GM19351 (cell line): ENCODE measurements around the gene BMP4.
"Not testable (repeated sequence)": the region's sequence is repeated elsewhere in the genome, so short reads cannot be mapped to it uniquely, and the experiment has no call there.

Source experiments
- ATAC-seq: cut with Tn5 transposase; IDR thresholded peaks from one replicate; pipeline ENCODE4 v1.9.1; 2021; ENCODE audit warnings: mild to moderate bottlenecking, moderate library complexity; ENCODE audit not compliant: unreplicated experiment

BMP4 gene

DNA sequence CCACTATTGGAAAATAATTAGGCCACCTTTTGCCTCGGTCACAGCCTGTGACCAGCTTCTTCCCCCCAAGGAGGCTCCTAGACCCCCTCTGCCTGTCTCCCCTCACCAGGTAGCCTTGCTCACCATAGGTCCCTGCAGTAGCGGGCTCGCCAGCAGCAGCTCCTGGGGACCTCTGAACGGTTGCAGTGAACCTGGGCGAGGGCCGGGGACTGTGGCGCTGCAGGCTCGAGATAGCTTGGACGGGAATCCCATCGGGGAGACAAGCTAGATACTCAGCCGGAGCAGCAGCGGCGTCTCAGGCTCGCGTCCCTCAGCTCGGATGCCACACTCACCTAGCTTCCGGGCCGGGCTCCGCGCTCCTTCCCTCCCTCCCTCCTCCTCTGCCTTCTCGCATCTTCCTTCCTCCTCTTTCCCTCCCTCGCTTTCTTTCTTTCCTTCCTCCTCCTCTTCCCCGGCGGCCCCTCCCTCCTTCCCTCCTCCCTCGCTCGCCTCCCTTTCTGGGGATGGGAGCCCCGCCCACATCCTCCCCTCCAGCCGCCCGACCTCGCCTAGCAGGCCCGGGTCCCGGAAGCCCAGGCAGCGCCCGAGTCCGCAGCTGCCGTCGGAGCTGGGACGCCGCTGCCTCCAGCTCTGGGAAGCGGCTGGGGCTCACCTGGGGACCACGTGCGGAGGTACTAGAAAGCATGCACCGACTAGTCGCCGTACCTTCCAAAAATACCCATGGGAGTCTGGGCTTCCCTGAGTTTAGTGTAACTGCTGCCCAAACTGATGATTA is at the start of gene BMP4:
BMP4 (minus strand) TSS at position 399 of the 775 bp plus-strand sequence. CDS start 4,603 bp downstream, outside the sequence.
- ATAC-seq: no peak

GRCh38 chr14:54003064-54003463 is 46.4 kb upstream of the BMP4 start:
- no peak for ATAC-seq

- no peak for ATAC-seq
Measured at GRCh38 chr14:54002653-54003052, 46.0 kb upstream of the BMP4 start.

DNA sequence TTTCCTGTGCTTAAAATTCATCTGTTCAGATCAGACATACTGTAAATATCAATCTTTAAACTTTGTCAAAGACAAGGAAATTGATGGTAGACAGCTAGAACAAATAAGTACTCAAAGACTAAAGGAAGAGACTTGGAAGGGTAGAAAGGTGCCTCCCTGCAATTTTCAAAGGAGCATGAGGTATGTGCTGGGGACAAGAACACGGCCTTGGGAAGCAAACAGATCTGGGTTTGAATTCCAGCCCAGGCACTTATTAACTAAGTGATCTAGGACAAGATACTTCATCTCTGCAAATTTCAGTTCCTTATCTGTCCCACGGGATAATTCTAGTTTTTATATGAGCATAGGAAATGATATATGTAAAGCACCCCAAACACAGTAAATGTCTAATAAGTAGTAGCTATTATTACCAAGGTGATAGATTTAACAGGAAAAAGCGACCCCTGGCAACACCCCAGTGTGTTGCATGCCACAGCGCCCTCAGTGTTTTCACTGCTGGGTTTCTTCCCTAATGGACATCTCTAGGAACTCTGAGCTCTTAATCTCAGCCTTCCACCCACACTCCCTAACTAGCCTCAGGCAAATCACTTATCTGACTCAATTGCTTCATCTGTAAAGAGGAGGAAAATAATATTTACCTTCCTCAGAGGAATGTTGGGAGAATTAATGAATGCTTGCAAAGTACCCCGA is 44.7 kb upstream of the BMP4 start:
- no peak for ATAC-seq

DNA sequence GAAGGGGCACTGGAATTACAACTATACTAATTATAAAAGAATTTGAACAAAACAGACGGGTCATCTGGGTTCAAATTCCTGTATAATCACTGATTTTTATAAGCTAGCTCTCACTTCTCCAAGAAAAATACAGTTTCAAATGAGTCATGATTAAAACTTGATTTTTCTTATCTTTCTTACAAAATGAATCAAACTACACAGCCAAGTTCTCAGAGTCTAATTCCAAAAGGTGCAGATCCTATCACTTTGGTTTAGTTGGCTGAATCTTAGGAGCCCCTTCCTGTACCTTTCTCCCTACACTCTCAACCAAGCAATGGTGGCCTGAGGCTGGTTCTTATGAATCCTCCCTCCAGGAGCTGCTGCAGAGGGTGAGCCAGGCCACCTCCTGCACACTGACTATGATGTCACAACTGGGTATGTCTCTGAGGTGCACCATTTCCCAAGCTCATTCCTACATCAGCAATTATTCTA is 43.8 kb upstream of the BMP4 start:
- ATAC-seq: no peak

DNA sequence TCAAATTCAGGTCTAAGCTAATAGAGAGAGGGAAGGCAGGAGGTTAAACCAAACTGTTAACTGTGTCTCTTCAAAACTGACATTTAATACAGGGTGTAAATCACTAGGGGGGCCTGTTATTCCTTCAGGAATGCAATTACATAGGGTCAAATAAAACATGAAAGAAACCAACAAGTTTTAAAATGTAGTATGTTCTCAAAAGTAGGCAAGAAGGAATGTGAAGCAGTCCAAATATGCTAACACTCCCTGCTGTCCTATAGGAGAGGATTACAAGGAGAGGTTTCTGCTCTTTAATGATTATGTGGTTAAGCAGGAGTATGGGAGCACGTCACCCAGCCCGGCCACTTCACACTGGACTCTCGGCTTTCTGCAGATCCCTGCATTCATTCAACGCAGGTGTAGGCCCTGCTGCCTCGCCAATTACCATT is 42.5 kb upstream of the BMP4 start:
- ATAC-seq: no peak

- no peak for ATAC-seq
Measured at GRCh38 chr14:53996041-53996440, 39.4 kb upstream of the BMP4 start.

GRCh38 chr14:53993920-53994607 is 37.4 kb upstream of the BMP4 start:
- no peak for ATAC-seq

GRCh38 chr14:53990978-53991377 is 34.4 kb upstream of the BMP4 start:
- no peak for ATAC-seq

- ATAC-seq: not testable (repeated sequence)
Measured at GRCh38 chr14:53986718-53987117, 30.1 kb upstream of the BMP4 start.

DNA sequence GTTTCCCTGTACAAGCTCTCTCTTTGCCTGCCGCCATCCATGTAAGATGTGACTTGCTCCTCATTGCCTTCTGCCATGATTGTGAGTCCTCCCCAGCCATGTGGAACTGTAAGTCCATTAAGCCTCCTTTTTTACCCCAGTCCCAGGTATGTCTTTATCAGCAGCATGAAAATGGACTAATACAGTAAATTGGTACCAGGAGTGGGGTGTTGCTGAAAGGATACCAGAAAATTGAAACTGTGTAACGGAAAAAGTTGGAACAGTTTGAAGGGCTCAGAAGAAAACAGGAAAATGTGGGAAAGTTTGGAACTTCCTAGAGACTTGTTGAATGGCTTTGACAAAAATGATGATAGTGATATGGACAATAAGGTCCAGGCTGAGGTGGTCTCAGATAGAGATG is 28.3 kb upstream of the BMP4 start:
- ATAC-seq: not testable (repeated sequence)

GRCh38 chr14:53983112-53983511 is 26.5 kb upstream of the BMP4 start:
- ATAC-seq: no peak

DNA sequence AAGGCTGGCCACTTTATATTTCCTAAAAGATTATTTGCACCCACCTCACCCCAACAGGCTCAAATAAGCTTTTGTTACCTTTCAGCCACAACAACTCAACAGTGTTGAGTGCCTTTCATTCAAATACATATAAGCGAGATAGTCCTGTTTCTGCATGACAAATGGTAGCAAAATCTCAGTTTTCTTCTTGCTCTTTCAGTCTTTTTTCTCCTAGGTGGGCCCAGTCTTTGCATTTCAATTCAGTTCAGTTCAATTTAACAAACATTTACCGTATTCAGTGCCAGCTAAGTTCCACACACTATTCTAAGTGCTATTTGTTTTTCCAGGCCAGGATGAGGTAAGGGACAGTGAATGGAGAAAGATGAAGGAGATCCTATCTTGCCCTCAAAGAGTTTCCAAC is 25.9 kb upstream of the BMP4 start:
- no peak for ATAC-seq

DNA sequence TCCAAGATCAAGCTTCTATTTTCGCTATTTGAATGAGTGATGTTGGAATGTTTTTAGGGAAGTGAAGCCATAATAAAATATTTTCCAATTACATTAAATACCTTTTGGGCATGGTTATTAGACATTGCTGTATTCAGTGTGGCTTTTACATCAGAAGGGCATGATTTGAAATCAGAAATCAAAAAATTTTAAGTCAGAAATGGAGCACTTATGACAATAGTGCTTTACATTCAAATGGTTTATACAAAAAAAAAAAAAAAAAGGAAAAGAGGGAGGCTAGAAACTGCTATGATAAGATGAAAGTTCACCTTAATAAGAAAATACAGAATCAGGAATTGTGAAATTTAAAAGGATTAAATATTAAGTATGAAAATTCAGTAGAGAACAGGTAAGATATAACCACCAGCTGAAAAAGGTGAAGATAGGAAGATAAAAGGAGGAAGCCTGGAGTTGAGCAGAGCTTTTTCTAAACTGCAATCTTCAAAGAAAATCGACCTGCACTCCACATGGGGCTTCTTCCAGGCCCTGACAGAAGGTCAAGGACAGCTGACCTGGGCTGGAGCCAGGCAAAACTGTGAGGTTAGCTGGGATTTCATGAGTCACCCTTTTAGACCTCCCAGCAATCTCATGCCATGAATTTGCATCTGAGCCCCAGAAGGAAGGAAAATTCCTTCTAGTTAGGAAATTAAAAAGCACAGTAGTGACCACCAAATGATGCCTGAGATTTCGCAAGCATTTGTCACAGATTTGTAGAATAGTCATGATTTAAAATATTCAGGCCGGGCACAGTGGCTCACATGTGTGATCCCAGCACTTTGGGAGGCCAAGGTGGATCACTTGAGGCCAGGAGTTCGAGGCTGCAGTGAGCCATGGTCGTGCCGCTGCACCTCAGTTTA is 23.4 kb upstream of the BMP4 start:
- ATAC-seq: no peak

- ATAC-seq: no peak
Measured at GRCh38 chr14:53979113-53979681, 22.6 kb upstream of the BMP4 start.

- ATAC-seq: no peak
Measured at GRCh38 chr14:53978194-53978593, 21.6 kb upstream of the BMP4 start.

GRCh38 chr14:53975444-53975843 is 18.8 kb upstream of the BMP4 start:
- ATAC-seq: no peak

DNA sequence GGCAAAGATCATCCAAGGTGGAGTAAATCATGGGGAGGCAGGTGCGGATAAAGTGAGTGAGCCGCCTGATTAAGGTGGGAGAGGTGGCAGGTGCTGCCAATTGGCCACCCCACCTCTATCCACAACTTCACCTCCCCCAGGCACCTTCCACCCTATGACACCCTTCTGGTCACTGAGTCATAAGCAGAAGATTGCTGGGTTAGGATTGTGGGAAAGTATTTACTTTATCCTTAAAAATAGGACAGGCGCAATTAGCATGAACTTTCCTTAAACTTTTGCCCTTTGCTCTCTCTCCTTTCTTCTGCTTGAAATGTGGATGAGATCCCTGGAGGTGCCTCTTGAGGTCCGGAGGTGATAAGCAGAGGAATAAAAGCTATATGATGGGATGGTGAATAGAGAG is 14.9 kb upstream of the BMP4 start:
- no peak for ATAC-seq

DNA sequence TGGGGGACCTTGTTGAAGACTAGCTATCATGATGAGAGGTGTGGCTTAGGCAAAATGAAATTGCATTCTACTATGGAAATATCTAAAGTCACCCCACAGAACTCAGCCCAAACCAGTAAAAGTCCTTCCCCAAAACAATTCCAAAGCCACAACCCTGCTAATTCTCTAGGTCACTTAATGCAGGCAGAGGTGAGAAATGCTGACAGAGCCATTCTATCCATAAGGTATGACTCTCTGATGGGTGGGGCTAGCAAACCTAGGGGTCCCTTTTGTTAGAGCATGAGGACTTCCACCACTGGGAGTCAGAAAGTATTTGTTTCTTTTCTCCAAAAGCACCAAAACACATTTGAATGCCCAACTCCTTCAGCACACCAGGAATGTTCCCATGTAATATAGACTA is 12.7 kb upstream of the BMP4 start:
- ATAC-seq: no peak

- ATAC-seq: no peak
Measured at GRCh38 chr14:53968726-53969125, 12.1 kb upstream of the BMP4 start.
